GM21526 (cell line): ENCODE data around the gene CCR5.

ENCODE experiments used
- ATAC-seq: cut with Tn5 transposase; IDR thresholded peaks from one replicate; pipeline ENCODE4 v1.9.1; 2021; ENCODE audit warnings: moderate library complexity; ENCODE audit not compliant: unreplicated experiment, low FRiP score

CCR5 gene

DNA sequence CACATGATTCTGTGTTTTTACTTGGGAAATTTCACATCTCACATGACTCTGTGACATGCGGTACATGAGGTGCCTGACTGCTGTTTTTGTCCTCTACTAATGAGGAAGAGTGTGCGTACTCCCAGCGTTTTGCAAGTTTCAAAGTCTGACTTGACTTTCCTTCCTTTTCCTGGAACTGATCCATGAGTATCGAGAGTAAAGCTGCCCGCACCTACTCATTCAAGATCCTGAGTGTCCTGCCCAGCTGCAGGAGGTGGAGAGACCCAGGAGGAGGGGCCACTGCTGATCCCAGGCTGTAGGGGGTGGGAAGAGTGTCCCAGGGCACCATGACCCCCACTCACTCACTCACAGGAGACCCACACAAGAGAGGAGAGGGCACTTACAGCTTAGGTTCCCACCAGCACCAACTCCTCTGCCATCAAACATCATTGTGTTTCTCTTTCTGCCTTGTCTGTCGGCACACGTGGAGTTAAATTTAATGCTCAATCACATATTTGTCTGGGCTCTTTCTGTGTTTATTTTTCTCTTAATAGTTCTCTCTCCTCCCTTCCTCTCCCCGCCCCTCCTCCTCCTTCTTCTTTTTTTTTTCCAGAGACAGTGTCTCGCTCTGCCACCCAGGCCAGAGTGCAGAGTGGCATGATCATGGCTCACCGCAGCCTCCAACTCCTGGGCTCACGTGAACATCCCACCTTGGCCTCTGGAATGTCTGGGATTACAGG is 34.7 kb downstream of the CCR5 start:
- no peak for ATAC-seq

DNA sequence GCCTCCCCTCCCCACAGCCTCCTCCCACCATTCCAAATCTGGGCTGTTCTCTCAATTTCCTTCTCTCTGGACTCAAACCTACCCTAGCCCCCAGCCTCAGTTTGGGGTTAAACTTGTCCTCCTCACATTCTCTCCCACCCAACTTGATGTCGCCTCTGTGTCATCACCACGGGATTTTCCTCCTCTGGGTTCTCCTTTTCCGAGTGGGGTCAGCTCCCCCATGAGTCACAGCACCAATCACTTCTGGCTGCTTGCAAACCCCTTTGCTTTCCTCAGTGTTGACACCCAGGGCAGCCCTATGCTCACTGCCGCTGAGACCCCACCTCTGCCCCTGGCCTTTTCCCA is 35.7 kb downstream of the CCR5 start:
- no peak for ATAC-seq

DNA sequence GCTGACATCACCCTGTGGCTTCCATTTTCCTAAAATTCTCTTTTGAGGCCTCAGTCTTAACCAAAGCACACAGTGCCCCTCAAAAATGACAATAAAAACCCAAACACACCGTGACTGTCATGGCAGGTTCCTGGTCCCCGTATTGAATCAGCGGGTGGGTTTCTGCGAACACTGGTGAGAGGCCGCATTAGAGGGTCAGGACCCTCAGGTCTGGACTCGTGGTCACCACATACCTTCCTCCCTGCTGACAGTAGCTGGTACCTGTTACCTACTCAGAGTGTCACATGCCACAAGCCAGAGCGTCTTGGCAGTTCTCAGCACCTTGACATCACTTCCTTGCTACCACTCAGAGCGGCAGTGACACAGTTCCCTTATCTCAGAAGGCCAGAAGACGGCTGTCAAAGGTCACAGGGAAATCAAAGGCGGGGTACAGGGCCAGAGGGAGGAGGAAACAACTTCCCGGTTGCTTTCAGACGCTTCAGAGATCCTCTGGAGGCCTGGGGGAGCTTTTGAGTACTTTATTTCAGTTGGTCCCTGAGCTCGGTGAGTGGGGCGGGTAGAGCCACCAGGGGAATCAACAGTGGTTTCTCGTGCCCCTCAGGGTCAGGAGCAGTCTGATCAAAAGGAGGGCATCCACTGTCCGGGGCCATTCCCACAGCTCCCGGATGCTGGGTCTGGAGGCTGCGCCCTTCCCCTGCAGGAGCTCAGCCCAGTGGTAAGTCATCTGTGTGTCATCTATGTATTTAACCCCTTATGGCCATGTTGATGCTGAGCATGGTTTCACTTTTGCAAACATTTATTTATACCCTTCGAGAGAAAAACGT is 36.3 kb downstream of the CCR5 start, which contains the start of the genes CCR5AS and CCRL2:
CCR5AS (minus strand) TSS at position 279 of the 824 bp plus-strand sequence.
CCRL2 (plus strand) TSS at position 472 of the 824 bp plus-strand sequence. CDS start 821 bp downstream, outside the sequence.
- ATAC-seq: no peak

DNA sequence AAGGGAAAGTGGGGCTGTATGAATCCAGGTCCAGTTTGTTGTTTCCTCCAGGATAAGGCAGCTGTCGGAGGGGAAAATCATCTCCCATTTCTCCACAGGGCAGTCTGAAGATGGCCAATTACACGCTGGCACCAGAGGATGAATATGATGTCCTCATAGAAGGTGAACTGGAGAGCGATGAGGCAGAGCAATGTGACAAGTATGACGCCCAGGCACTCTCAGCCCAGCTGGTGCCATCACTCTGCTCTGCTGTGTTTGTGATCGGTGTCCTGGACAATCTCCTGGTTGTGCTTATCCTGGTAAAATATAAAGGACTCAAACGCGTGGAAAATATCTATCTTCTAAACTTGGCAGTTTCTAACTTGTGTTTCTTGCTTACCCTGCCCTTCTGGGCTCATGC is 37.2 kb downstream of the CCR5 start:
- ATAC-seq: no peak

DNA sequence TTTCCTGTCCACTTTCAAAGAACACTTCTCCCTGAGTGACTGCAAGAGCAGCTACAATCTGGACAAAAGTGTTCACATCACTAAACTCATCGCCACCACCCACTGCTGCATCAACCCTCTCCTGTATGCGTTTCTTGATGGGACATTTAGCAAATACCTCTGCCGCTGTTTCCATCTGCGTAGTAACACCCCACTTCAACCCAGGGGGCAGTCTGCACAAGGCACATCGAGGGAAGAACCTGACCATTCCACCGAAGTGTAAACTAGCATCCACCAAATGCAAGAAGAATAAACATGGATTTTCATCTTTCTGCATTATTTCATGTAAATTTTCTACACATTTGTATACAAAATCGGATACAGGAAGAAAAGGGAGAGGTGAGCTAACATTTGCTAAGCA is 38.1 kb downstream of the CCR5 start:
- no peak for ATAC-seq

DNA sequence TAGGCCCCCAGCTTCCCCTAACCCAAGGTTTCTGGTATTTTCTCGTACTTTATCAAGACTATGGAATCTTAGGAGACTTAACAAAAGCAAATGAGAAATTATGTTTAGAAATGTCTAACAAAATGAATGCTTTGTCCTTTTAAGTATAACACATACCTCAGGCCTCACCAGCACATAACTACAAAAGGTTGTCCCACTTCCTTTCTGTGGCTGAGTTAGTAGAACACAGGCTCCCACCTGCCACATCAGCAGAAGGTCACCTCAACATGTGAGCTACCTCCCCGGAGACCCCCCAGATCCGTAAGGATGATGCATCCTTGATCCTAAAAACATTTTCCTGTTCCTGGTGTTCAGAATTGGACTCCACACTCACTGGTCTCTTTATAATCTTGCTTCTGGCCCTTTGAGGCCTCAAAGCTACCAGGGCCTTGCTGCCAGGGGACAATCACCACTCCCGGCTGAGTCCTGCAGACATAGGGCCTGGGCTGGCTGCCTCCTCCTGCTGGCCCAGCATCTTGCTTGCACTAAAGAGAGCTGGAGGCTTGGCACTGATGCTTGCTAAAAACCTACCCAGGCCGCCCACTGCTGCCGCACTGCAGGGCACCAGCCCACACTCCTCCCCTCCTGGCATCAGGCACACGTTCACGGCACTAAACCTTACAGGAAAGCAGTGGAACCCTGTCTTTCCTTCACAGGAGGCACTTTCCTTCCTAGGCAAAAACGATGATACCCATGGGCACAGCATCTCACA is 39.2 kb downstream of the CCR5 start:
- no peak for ATAC-seq

DNA sequence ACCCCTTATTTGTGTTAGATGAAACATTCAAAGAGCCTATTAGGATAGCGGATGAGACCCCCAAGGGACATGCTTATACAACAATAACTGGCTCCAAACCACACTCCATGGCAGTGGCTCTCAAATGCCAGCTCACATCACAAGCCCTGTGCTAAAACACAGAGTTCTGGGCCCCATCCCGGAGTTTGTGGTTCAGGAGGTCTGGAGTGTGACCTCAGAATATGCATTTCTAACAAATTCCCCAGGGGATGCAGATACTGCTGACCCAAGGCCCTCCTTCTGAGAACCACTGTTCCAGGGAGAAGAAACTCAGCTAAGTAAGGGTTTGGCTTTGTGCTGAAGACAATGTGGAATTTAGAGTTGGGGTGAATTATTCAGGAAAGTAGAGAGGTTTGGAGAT is 39.9 kb downstream of the CCR5 start:
- ATAC-seq: no peak

DNA sequence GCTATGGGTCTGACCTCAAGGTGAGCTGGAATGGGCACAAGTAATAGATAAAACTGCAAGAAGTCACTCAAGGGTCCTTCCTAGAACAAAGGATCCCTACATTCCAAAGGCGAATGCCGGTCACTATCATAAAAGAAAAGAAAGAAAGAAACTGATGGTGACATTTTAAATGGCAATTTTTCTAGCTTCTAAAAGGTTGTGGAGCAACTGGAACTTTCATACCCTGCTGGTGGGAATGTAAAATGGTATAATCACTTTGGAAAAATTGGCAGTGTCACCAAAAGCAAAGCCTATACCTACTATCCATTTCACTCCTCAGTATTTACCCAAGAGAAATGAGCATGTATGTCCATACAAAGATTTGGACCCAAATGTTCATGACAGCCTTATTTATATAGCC is 40.5 kb downstream of the CCR5 start:
- ATAC-seq: no peak

DNA sequence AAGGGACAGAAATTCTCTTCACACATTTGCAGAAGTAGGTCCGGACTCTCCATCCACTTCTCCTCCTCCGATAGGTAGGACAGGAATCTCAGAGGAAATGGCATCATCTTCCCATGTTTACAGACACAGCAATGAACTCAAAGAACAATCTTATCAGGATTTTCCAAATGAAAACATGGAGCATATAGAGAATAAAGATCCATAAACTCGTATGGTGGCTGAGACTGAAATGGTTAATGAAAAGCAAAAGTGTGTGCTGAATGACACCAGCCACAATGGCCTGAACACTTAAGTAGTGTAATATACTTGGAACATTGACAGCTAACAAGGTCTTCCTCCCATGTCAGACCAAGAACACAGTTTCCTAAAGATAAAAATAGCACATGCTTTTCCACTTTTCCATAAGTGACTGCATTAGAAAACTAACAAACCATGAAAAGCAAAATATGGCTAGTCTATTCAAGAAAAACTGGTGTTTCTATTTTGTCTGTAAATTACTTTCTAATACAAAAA is 42.1 kb downstream of the CCR5 start:
- no peak for ATAC-seq

DNA sequence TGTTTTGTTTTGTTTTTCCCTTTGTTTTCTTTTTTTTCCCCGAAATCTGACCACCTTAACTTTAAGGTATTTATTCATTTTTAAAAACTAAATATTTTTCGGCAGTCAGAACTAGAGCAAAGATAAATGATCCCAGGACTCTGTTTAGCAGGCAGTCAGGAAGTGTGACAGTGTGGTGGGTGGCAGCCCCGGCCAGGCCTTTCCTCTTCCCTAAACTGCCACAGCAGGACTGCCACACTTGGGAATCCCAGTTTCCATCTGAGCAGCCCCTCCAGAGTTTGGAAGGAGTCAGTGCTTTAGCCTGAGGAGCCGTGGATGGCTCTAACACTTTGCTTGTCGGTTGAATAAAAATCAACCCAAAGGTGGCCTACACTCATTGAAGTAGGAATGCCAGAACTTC is 43.2 kb downstream of the CCR5 start:
- no peak for ATAC-seq

DNA sequence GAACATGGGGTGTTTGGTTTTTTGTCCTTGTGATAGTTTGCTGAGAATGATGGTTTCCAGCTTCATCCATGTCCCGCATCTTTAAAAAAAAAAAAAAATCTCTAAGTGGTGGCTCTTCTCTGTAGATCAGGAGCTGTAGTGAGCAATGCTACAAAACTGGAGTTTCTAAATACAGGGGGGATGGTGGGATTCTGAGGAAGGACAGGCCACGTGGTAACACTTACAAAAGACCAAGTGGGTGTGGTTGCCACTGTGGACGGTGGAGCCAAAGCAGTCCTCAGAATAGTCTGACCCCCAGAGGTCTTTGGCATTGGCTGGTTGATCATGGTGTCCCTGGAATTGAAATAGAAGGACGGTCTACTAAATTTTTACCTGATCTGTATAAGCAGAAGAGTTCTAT is 44.0 kb downstream of the CCR5 start:
- ATAC-seq: no peak

DNA sequence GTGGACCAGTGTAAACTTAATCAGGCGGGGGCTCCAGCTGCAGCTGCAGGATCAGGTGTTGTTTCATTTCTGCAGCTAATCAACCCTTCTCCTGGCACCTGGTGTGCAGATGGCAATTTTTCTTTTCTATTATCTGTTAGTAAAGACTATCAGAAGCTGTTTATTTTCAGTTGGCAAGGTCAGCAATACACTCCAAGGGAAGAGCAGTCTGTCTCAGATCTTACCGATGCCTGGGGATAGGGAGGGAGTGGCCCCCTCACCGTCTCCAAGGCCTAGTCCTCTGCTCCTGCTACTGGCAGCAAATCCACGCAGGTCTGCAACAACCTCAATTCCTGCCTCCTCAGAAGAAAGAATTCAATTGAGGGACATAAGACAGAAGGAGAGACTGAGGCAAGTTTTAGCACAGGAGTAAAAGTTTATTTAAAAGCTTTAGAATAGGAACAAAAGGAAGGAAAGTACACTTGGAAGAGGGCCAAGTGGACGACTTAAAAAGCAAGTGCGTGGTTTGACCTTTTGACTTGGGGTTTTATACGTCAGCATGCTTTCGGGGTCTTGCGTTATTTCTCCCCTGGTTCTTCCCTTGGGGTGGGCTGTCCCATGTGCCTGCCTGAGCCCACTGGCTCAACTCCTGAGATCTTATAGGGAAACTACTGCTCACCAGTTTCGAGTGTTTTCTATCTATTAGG is 45.5 kb downstream of the CCR5 start:
- no peak for ATAC-seq

DNA sequence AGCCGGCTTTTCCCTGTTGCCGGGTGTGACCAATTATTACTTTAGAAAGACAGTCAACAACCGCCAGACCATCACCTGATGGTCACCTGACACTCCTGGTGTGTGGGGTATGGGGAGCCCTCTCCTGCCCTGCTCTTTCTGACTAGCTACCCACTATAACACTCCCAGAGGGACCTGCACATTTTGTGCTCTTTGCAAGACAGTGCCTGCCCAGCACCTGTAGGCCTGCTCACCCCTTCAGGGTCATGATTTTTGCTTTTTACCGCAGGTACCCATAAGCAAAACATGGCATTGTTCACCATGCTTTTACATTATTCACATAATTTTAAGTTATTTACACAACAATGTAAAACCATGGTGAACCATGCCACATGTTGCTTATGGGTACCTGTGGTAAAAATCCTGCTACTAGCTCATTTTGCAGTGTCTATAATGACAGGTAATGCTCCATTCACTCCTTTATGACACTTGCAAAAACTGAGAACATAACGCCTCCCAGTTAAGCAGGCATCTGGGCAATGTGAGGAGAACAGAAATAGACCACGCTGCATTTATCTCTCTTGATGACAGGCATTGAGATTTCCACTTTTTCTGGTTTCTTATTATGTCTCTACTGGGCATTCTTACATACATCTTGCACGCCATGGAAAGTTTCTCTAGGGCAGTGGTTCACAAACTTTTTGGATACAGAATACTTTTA is 46.2 kb downstream of the CCR5 start:
- ATAC-seq: no peak

DNA sequence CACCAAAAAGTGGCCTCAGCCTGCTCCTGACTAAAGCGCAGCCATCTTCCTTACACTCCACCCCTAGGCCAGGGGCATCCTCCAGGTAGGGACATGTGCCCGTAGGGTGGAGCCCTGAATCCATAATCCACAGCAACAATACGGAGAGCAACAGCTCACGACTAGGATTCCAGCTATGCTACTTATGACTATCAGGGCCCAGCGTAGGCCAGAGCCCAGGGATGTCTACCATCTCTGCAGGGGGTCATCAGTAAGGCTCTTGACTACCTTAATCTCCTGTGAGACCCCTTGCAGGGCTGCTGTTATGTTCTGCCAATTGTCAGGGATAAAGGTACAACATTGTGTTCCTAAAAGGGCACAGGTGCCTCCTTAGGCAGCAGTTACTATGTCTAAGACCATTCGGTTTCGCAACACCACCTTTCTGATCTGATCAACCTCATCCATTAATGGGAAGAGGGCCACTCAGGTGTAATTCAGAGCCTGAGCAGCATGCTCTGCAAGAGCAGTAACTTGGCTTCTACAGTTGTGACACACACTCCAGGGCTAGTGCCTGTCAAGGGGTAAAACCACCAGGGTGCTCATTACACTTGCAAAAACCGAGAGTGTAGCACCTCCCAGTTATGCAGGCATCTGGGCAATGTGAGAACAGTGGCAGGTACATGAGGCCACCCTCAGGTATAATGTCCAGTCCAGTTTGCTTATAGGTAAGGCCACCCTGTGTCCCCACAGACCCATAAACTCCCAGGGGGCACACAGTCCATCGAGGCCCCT is 47.3 kb downstream of the CCR5 start:
- no peak for ATAC-seq

DNA sequence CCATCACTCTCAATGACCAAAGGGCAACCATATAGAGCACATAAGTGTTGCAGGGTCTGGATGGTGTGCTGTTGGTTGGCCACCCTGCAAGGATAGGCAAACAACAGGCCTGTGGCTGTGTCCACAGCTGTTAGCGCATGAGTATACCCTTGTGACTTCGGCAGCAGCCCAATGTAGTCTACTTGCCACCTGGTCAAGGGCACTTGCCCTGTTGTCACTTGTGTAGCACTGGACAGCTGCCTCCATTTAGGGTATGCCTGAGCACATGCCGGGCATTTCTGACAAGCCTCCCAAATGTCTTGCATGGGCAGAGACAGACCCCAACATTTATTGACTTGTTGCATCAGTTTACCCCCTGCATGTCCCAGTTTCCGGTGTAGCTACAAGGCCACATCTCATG is 49.1 kb downstream of the CCR5 start:
- ATAC-seq: no peak

DNA sequence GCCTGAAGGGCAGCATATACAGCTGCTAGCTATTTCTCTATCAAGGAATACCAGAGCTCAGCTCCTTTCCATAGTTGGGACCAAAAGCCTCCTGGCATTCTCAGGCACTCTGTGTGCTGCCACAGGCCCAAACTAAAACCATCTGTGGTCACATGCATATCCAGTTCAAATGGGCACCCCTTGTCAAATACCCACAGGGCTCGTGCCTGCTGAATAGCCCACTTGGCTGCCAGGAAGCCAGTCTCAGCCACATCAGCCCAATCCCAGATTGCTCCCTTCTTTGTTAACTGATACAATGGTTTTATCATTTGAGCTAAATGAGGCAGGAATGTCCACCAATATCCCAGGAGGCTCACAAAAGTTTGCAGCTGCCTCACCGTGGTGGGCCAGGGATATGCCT is 50.2 kb downstream of the CCR5 start:
- ATAC-seq: no peak

DNA sequence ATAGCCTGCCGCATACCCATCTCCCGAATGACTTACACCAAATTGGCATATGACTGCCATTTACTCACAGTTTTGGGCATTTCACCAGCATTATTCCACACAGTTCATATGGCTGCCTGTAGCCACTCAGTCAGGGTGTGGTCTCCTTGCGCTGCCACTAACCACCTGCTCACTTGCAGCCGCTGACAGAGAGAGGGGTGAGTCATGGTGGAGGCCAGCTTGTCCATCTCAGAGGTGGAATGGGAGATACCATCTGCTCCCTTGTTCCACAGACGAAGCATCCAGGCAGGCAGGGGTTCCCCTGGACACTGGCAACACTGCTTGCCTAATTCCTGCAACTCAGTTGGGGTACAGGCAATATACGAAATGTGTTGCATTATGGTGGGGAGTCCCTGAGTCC is 51.9 kb downstream of the CCR5 start:
- no peak for ATAC-seq

DNA sequence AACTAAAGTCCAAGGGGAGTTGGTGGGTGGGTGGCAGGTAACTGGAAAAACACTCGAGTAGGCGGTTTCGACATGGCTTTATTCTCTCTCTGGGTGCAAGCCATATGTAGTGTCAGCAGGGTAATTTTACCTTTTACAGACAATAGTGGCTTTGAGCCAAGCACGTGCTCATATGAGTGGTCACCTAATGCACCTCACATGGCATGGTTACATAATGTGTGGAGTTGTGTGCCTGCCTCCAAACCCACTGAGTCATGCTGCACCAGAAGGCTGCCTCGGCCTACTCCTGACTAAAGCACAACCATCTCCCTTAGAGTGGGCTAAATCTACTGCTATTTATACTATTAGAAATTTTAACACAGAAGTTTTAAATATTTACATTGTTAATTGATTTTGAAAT is 52.8 kb downstream of the CCR5 start:
- ATAC-seq: no peak
